ENCODE measurements around the gene MYO3A. TPM values are rescaled to one million over a fixed set of nuclear protein-coding genes. Genes with fewer than 3 reads are reported as not detected.

The MYO3A gene, protein sequence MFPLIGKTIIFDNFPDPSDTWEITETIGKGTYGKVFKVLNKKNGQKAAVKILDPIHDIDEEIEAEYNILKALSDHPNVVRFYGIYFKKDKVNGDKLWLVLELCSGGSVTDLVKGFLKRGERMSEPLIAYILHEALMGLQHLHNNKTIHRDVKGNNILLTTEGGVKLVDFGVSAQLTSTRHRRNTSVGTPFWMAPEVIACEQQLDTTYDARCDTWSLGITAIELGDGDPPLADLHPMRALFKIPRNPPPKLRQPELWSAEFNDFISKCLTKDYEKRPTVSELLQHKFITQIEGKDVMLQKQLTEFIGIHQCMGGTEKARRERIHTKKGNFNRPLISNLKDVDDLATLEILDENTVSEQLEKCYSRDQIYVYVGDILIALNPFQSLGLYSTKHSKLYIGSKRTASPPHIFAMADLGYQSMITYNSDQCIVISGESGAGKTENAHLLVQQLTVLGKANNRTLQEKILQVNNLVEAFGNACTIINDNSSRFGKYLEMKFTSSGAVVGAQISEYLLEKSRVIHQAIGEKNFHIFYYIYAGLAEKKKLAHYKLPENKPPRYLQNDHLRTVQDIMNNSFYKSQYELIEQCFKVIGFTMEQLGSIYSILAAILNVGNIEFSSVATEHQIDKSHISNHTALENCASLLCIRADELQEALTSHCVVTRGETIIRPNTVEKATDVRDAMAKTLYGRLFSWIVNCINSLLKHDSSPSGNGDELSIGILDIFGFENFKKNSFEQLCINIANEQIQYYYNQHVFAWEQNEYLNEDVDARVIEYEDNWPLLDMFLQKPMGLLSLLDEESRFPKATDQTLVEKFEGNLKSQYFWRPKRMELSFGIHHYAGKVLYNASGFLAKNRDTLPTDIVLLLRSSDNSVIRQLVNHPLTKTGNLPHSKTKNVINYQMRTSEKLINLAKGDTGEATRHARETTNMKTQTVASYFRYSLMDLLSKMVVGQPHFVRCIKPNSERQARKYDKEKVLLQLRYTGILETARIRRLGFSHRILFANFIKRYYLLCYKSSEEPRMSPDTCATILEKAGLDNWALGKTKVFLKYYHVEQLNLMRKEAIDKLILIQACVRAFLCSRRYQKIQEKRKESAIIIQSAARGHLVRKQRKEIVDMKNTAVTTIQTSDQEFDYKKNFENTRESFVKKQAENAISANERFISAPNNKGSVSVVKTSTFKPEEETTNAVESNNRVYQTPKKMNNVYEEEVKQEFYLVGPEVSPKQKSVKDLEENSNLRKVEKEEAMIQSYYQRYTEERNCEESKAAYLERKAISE (N-terminal part only)
- total RNA-seq (2012; rRNA removed) (not detected in 2 replicates), polyA plus RNA-seq (2012; rRNA removed) (not detected in 2 replicates), Bru-seq, nascent RNA (percentile 1 among the genes with signal in this experiment), BruChase-seq, experiment 1, labeled RNA remaining after a 6-hour chase (percentile 0 among the genes with signal in this experiment), BruChase-seq, experiment 2, labeled RNA remaining after a 2-hour chase (percentile 0 among the genes with signal in this experiment)
- polyA plus RNA-seq (2012; cell fraction: cytosol; rRNA removed) = not detected in 2 replicates
- not detected in 2 replicates for polyA plus RNA-seq (2012; cell fraction: nucleus; rRNA removed; ENCODE audit: low replicate concordance)
- long read RNA-seq = 0 reads

- H3K23ac ChIP-seq (ENCODE audit: low read depth, low read length) = no peak within 1 kb of the TSS
- CTCF ChIA-PET = no interaction called here
- DNase-seq = no peak
Measured at GRCh38 chr10:25933653-25934608, at the start of gene MYO3A. MYO3A (plus strand) TSS chr10:25934229; CDS start chr10:25952111, 17,882 bp downstream.

More at GRCh38 chr10:25933653-25934608, at the start of gene MYO3A:
- Histone ChIP-seq H3K79me1 (ENCODE audit: low read depth in 1 of 2, low read length in 2 of 2) (no peaks in the 10 kb centered on the region), H3K4me2 (ENCODE audit: low read depth, low read length) (no peak within 1 kb of the TSS), H3K27ac (ENCODE audit: insufficient read depth, low read length) (no peak within 1 kb of the TSS), H2AFZ (replicated peaks; ENCODE audit: low read length, poor library complexity) (no peak within 1 kb of the TSS), H4K8ac (ENCODE audit: low read depth in 2 of 2, low read length in 2 of 2) (no peak within 1 kb of the TSS), H2BK5ac (ENCODE audit: low read depth, low read length, poor library complexity, severe bottlenecking) (no peak within 1 kb of the TSS), H3K9me3 (ENCODE audit: control insufficient read depth, insufficient read depth, low read length) (peaks cover 13% of the 10 kb centered on the region), H4K20me1 (ENCODE audit: insufficient read depth, low read length) (no peaks in the 10 kb centered on the region), H3K4ac (ENCODE audit: low read depth, low read length) (no peak within 1 kb of the TSS), H3K56ac (ENCODE audit: extremely low read depth, insufficient read depth, low read length) (no peak within 1 kb of the TSS), H2AK9ac (replicated peaks; ENCODE audit: low read depth, low read length, poor library complexity) (no peak within 1 kb of the TSS), H4K91ac (ENCODE audit: insufficient read depth, low read depth, low read length) (no peak within 1 kb of the TSS), H2AK5ac (ENCODE audit: low read depth, low read length) (no peak within 1 kb of the TSS), H3K4me3 (ENCODE audit: insufficient read depth, low read depth, low read length) (no peak within 1 kb of the TSS), H3K14ac (replicated peaks; ENCODE audit: low read depth, low read length) (no peak within 1 kb of the TSS), H3K9me1 (ENCODE audit: insufficient read depth, low read length) (no peaks in the 10 kb centered on the region), H3K9ac (ENCODE audit: low read depth, low read length) (no peak within 1 kb of the TSS), H2BK120ac (ENCODE audit: low read depth, low read length) (no peak within 1 kb of the TSS), H3K27me3 (ENCODE audit: control insufficient read depth, insufficient read depth, low read length) (no peaks in the 10 kb centered on the region), H2BK20ac (ENCODE audit: low read depth, low read length) (no peak within 1 kb of the TSS), H4K5ac (ENCODE audit: low read depth, low read length) (no peak within 1 kb of the TSS), H3K4me1 (ENCODE audit: control insufficient read depth, insufficient read depth, low read length) (no peaks in the 10 kb centered on the region), H3K18ac (ENCODE audit: low read depth, low read length) (no peak within 1 kb of the TSS), H2BK15ac (ENCODE audit: low read depth, low read length) (no peak within 1 kb of the TSS), H3K36me3 (ENCODE audit: control insufficient read depth, insufficient read depth, low read length) (no peaks in the 10 kb centered on the region)
- intact Hi-C loops (cut with micrococcal nuclease) = no loop called here
- TF ChIP-seq MAFK (IDR thresholded peaks at IDR 0.05; ENCODE audit: low read depth, low read length) (no peak), MAZ (IDR thresholded peaks at IDR 0.05; ENCODE audit: borderline replicate concordance, low read depth, low read length) (no peak), BHLHE40 (IDR thresholded peaks at IDR 0.05; ENCODE audit: low read depth, low read length) (no peak), RCOR1 (IDR thresholded peaks at IDR 0.05; ENCODE audit: insufficient replicate concordance, low read length) (no peak), CHD1 (IDR thresholded peaks at IDR 0.05; ENCODE audit: low read depth, low read length) (no peak), POLR2A (IDR thresholded peaks at IDR 0.05; ENCODE audit: low read depth, low read length) (no peak)
- TF ChIP-seq, protein P1, sequence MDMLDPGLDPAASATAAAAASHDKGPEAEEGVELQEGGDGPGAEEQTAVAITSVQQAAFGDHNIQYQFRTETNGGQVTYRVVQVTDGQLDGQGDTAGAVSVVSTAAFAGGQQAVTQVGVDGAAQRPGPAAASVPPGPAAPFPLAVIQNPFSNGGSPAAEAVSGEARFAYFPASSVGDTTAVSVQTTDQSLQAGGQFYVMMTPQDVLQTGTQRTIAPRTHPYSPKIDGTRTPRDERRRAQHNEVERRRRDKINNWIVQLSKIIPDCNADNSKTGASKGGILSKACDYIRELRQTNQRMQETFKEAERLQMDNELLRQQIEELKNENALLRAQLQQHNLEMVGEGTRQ (IDR thresholded peaks at IDR 0.05; ENCODE audit: low read depth, low read length) = no peak
- dilution Hi-C loops (cut with HindIII; ENCODE audit: low sequenced_read_pairs, unreplicated experiment) = no loop called here
- POLR2A ChIA-PET (ENCODE audit: unreplicated experiment) = no interaction called here
- 6% methylated on average over 25 of the region's 73 CpGs; no CpG with 5 or more reads in 1 of the 2 experiments for WGBS, 2 experiments (ENCODE audit: extremely low coverage in 2 of 2, insufficient read length in 1 of 2)
- BruUV-seq (replicated peaks) = no TSS peak
- ATAC-seq (ENCODE audit: low read depth) = no peak
- in situ Hi-C loops (cut with MboI; ENCODE audit: low sequenced_read_pairs) = no loop called here
